HepG2 (cell line): ENCODE results near the gene BRINP1. TPM values are rescaled to one million over a fixed set of nuclear protein-coding genes. Genes with fewer than 3 reads are reported as not detected.

ENCODE experiments used
- ATAC-seq: fragments of 200-7000 bp; cut with Tn5 transposase; 3 replicates; pipeline ENCODE4 v1.9.1; 2020; ENCODE audit warnings: mild to moderate bottlenecking, moderate library complexity
- BruUV-seq: library from RNA; stranded (reverse); fragments of 400-500 nt; replicated peaks from 2 replicates; lab custom pipeline; 2021; lab: Mats Ljungman, UMichigan
- CTCF ChIA-PET: fragments of 300-600 bp; formaldehyde crosslinking; extraction: SDS; loops from one replicate; lab custom pipeline; 2021; ENCODE audit warnings: low total read pairs, inconsistent platforms, low intra/inter-chr PET ratio; lab: Yijun Ruan, JAX
- POLR2A ChIA-PET: fragments of 350-600 bp; sonication (Branson Sonifier 250); formaldehyde crosslinking; loops from one replicate; lab custom pipeline; 2020; ENCODE audit warnings: antibody characterized with exemption, inconsistent platforms; lab: Yijun Ruan, JAX
- DNase-seq: peaks from one replicate; pipeline ENCODE4 v3.0.0-alpha.2; 2015; ENCODE audit warnings: low spot score
- FAIRE-seq: peaks from 3 replicates; lab custom pipeline; 2011; peaks lifted over from hg19 to GRCh38; lab: Jason Lieb, UNC
- H2AFZ ChIP-seq: one replicate; pipeline ENCODE4 v1.6.1; 2011; ENCODE audit warnings: low read length, inconsistent platforms
- H3K27ac ChIP-seq: fragments of 300-600 bp; 3 replicates; pipeline ENCODE4 v1.8.0; 2011; ENCODE audit warnings: mixed run types, mild to moderate bottlenecking, mixed read lengths, low read length, inconsistent platforms; ENCODE audit not compliant: insufficient read depth; ENCODE audit errors: extremely low read length
- H3K27me3 ChIP-seq, 2 experiments: fragments of 200-600 bp in 1 of 2; 2 replicates in 1 of 2; 3 replicates in 1 of 2; pipeline versions ENCODE4 v1.6.0 to v1.8.0; 2011; ENCODE audit warnings: low read length in 2 of 2, mild to moderate bottlenecking in 2 of 2, moderate library complexity in 2 of 2, inconsistent platforms in 1 of 2; ENCODE audit not compliant: insufficient read depth in 2 of 2, control insufficient read depth in 1 of 2
- H3K36me3 ChIP-seq, 2 experiments: fragments of 200-600 bp in 1 of 2; replicated peaks in 1 of 2; 2 replicates in 1 of 2; 3 replicates in 1 of 2; pipeline versions ENCODE4 v1.5.1 to v1.8.0; 2011; ENCODE audit warnings: low read length in 2 of 2, inconsistent platforms in 1 of 2; ENCODE audit not compliant: insufficient read depth in 2 of 2, control insufficient read depth in 1 of 2
- H3K4me1 ChIP-seq: 2 replicates; pipeline ENCODE4 v1.5.1; 2012; ENCODE audit warnings: low read length, inconsistent platforms; ENCODE audit not compliant: insufficient read depth
- H3K4me2 ChIP-seq: 2 replicates; pipeline ENCODE4 v1.6.0; 2011; ENCODE audit warnings: low read depth, low read length, inconsistent platforms
- H3K4me3 ChIP-seq, 3 experiments: fragments of 200-600 bp in 1 of 3; sonication (generic), shearing (Covaris generic) in 1 of 3; replicated peaks in 1 of 3; 2 replicates each; pipeline ENCODE4 v1.5.1; 2011 to 2016; ENCODE audit warnings: low read length in 3 of 3, inconsistent platforms in 2 of 3, low read depth in 2 of 3, mild to moderate bottlenecking in 2 of 3, control low read depth in 1 of 3, mixed read lengths in 1 of 3; ENCODE audit not compliant: insufficient read depth in 1 of 3
- H3K79me2 ChIP-seq: one replicate; pipeline ENCODE4 v1.6.1; 2011; ENCODE audit warnings: low read length, inconsistent platforms; ENCODE audit not compliant: insufficient read depth
- H3K9ac ChIP-seq: 2 replicates; pipeline ENCODE4 v1.6.0; 2011; ENCODE audit warnings: mild to moderate bottlenecking, low read depth, low read length, inconsistent platforms; ENCODE audit not compliant: insufficient read depth
- H3K9me3 ChIP-seq: 2 replicates; pipeline ENCODE4 v1.5.1; 2012; ENCODE audit warnings: mild to moderate bottlenecking, low read length
- H4K20me1 ChIP-seq: 2 replicates; pipeline ENCODE4 v1.6.0; 2011; ENCODE audit warnings: inconsistent platforms, mild to moderate bottlenecking, low read length, moderate library complexity; ENCODE audit not compliant: insufficient read depth
- AKAP8 ChIP-seq: sonication (generic); formaldehyde crosslinking; IDR thresholded peaks from 2 replicates; pipeline ENCODE4 v1.5.1; 2020; ENCODE audit warnings: mild to moderate bottlenecking, missing genetic modification reagents
- GMEB1 ChIP-seq: sonication (generic); formaldehyde crosslinking; IDR thresholded peaks from 2 replicates; pipeline ENCODE4 v1.5.1; 2020; ENCODE audit warnings: missing genetic modification reagents, mild to moderate bottlenecking, borderline replicate concordance
- GRHL1 ChIP-seq: sonication (generic); formaldehyde crosslinking; conservative IDR thresholded peaks from 2 replicates; pipeline ENCODE4 v1.8.0; 2022; ENCODE audit warnings: missing genetic modification reagents
- GTF3A ChIP-seq: sonication (generic); formaldehyde crosslinking; conservative IDR thresholded peaks from 2 replicates; pipeline ENCODE4 v1.4.0; 2020; ENCODE audit warnings: mild to moderate bottlenecking, missing genetic modification reagents
- HMGA1 ChIP-seq: sonication (generic); formaldehyde crosslinking; conservative IDR thresholded peaks from 2 replicates; pipeline ENCODE4 v1.4.0; 2020; ENCODE audit warnings: missing genetic modification reagents
- HOXA7 ChIP-seq: sonication (generic); formaldehyde crosslinking; IDR thresholded peaks from 2 replicates; pipeline ENCODE4 v1.8.1; 2022; ENCODE audit warnings: mild to moderate bottlenecking, missing genetic modification reagents, moderate library complexity
- NCOR1 ChIP-seq: fragments of 200-600 bp; sonication (generic); IDR thresholded peaks from 2 replicates; pipeline ENCODE4 v1.7.0; 2017; ENCODE audit warnings: antibody characterized with exemption, low read length, borderline replicate concordance
- NFYC ChIP-seq: IDR thresholded peaks from 2 replicates; pipeline ENCODE4 v1.6.1; 2016; ENCODE audit warnings: missing genetic modification reagents, missing compliant biosample characterization
- PTBP1 ChIP-seq: fragments of 200-400 bp; formaldehyde crosslinking; IDR thresholded peaks from 2 replicates; pipeline ENCODE4 v1.6.1; 2018; ENCODE audit warnings: low read length, low read depth; ENCODE audit not compliant: poor library complexity, severe bottlenecking
- RBAK ChIP-seq: sonication (generic); formaldehyde crosslinking; IDR thresholded peaks from 2 replicates; pipeline ENCODE4 v1.5.1; 2020; ENCODE audit warnings: mild to moderate bottlenecking, missing genetic modification reagents
- SPEN ChIP-seq: sonication (generic); formaldehyde crosslinking; IDR thresholded peaks from 2 replicates; pipeline ENCODE4 v1.5.1; 2020; ENCODE audit warnings: low read depth, mild to moderate bottlenecking, missing genetic modification reagents
- TP53 ChIP-seq: sonication (generic); formaldehyde crosslinking; conservative IDR thresholded peaks from 2 replicates; pipeline ENCODE4 v1.4.0; 2020; ENCODE audit warnings: missing genetic modification reagents
- YEATS4 ChIP-seq: sonication (generic); formaldehyde crosslinking; IDR thresholded peaks from 2 replicates; pipeline ENCODE4 v1.4.0; 2020; ENCODE audit warnings: missing genetic modification reagents, borderline replicate concordance
- ZBTB4 ChIP-seq: sonication (generic); formaldehyde crosslinking; IDR thresholded peaks from 2 replicates; pipeline ENCODE4 v1.4.0; 2020; ENCODE audit warnings: missing genetic modification reagents, mild to moderate bottlenecking, borderline replicate concordance
- ZNF138 ChIP-seq: sonication (generic); formaldehyde crosslinking; IDR thresholded peaks from 2 replicates; pipeline ENCODE4 v1.5.0; 2020; ENCODE audit warnings: mild to moderate bottlenecking, low read depth, missing genetic modification reagents
- ZNF782 ChIP-seq: sonication (generic); formaldehyde crosslinking; IDR thresholded peaks from 2 replicates; pipeline ENCODE4 v1.4.0; 2020; ENCODE audit warnings: missing genetic modification reagents, mild to moderate bottlenecking, borderline replicate concordance
- WGBS: methylation state at CpG from one replicate; pipeline ENCODE4 v1.1.6; 2017; ENCODE audit warnings: low lambda C conversion rate; 5-methylcytosine and 5-hydroxymethylcytosine counted together
- in situ Hi-C: cut with HindIII; loops from 2 replicates; pipeline ENCODE4 v1.10.0; 2017; ENCODE audit warnings: low pct_unique_long_range_greater_than_20kb; ENCODE audit not compliant: extremely low pct_ligation_motif_present
- intact Hi-C: fragments of 100-400 bp; cut with micrococcal nuclease; formaldehyde crosslinking; loops from one replicate; pipeline ENCODE4 v1.10.0; 2022; ENCODE audit not compliant: unreplicated experiment
- polyA plus RNA-seq, 8 experiments: library from polyadenylated mRNA; depleted of rRNA in 3 of 8; stranded (reverse) in 7 of 8; unstranded in 1 of 8; fragments of >200 nt; fragmentation: Illumina TruSeq in 4 of 8; extraction: Trizol in 4 of 8; gene quantifications; 2 replicates each; pipeline versions ENCODE4 v1.2.1 to v1.2.3, GENCODE V29; 2011 to 2016; ENCODE audit warnings: low read depth in 4 of 8, missing spikeins in 1 of 8, mixed read lengths in 1 of 8; ENCODE audit not compliant: insufficient read depth in 1 of 8
- total RNA-seq, 5 experiments: library from RNA; depleted of rRNA; stranded (reverse); fragments of >200 nt; fragmentation: Illumina TruSeq; extraction: Trizol; gene quantifications; 2 replicates each; pipeline ENCODE4 v1.2.3, GENCODE V29; 2016; ENCODE audit warnings: low read depth in 1 of 5

BRINP1 gene
- total and polyA plus RNA-seq, 2 of the 13 experiments (the other 11 are each of a cell fraction or from before 2014, with no cell fraction given), result not detected

GRCh38 chr9:119273984-119274665 lies 95.1 kb downstream of the BRINP1 start (continued):
- TF ChIP-seq RBAK (CRISPR knock-in tag) (no peak), SPEN (CRISPR knock-in tag) (no peak), ZBTB4 (CRISPR knock-in tag) (no peak)

- Histone ChIP-seq H3K4me3 (no peak overlapping the region), H3K4me1 (no peaks in the 10 kb centered on the region), H3K4me2 (no peak overlapping the region), H4K20me1 (no peaks in the 10 kb centered on the region), H3K36me3 (no peaks in the 10 kb centered on the region), H3K9me3 (no peaks in the 10 kb centered on the region), H3K9ac (no peak overlapping the region), H3K27ac (no peak overlapping the region), H2AFZ (no peak overlapping the region), H3K27me3 (no peaks in the 10 kb centered on the region), H3K79me2 (no peaks in the 10 kb centered on the region)
- under 1% methylated on average over 5 of the region's 5 CpGs for WGBS
- CTCF ChIA-PET, result no interaction called here
- DNase-seq (no peak), FAIRE-seq (no peak), ATAC-seq (no peak)
- in situ Hi-C loops (no loop called here), intact Hi-C loops (no loop called here)
- BruUV-seq, result no TSS peak
- POLR2A ChIA-PET, result no interaction called here
- TF ChIP-seq NFYC (no peak), ZNF782 (CRISPR knock-in tag) (no peak), AKAP8 (CRISPR knock-in tag) (no peak), NCOR1 (no peak), GMEB1 (CRISPR knock-in tag) (no peak), HMGA1 (CRISPR knock-in tag) (no peak), TP53 (CRISPR knock-in tag) (no peak), PTBP1 (no peak), YEATS4 (CRISPR knock-in tag) (no peak), GRHL1 (CRISPR knock-in tag) (no peak), GTF3A (CRISPR knock-in tag) (no peak), ZNF138 (CRISPR knock-in tag) (no peak), HOXA7 (CRISPR knock-in tag) (no peak)
Observed at GRCh38 chr9:119273325-119273904, 95.8 kb downstream of the BRINP1 start.
